ENCODE results near the gene CLIP2.

DNA sequence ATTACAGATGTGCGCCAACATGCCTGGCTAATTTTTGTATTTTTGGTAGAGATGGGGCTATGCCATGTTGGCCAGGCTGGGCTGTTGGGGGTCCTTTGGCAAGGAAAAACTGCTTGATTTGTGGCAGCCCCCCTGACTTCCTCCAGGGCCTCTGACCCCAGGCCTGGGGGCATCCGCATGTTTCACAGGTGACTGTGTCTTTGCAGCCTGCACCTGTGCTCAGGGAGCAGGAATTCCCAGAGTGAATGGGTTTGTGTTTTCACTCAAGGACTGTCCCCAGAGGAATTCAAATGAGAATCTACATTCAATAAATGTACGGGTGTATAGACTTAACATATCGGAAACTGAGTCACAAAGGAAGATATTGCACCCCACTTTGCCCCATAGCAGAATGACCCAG, 11.6 kb upstream of the CLIP2 start:
- TF ChIP-seq, protein P1, sequence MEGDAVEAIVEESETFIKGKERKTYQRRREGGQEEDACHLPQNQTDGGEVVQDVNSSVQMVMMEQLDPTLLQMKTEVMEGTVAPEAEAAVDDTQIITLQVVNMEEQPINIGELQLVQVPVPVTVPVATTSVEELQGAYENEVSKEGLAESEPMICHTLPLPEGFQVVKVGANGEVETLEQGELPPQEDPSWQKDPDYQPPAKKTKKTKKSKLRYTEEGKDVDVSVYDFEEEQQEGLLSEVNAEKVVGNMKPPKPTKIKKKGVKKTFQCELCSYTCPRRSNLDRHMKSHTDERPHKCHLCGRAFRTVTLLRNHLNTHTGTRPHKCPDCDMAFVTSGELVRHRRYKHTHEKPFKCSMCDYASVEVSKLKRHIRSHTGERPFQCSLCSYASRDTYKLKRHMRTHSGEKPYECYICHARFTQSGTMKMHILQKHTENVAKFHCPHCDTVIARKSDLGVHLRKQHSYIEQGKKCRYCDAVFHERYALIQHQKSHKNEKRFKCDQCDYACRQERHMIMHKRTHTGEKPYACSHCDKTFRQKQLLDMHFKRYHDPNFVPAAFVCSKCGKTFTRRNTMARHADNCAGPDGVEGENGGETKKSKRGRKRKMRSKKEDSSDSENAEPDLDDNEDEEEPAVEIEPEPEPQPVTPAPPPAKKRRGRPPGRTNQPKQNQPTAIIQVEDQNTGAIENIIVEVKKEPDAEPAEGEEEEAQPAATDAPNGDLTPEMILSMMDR (conservative IDR thresholded peaks at IDR 0.05; ENCODE audit: low read length): no peak
- TF ChIP-seq EZH2phosphoT487 (IDR thresholded peaks at IDR 0.05; ENCODE audit: borderline replicate concordance): no peak

All from Loucy (cell line).